GM19351 (cell line): ENCODE measurements around the gene FBF1.
A peak's percentile ranks its signal among the peaks of the same experiment; 100 is the strongest.
"Not testable (repeated sequence)": the region's sequence is repeated elsewhere in the genome, so short reads cannot be mapped to it uniquely, and the experiment has no call there.

ENCODE experiments used
- ATAC-seq: cut with Tn5 transposase; IDR thresholded peaks from one replicate; pipeline ENCODE4 v1.9.1; 2021; ENCODE audit warnings: mild to moderate bottlenecking, moderate library complexity; ENCODE audit not compliant: unreplicated experiment

FBF1 gene

GRCh38 chr17:75940727-75941441 is at the start of gene FBF1:
Gene FBF1 (minus strand): TSS chr17:75941042. CDS start chr17:75938149, 2,893 bp downstream.
- peak; percentile 96 for ATAC-seq

- no peak for ATAC-seq
Measured at GRCh38 chr17:75987041-75987440, 46.2 kb upstream of the FBF1 start.

GRCh38 chr17:75985986-75986385 is 45.1 kb upstream of the FBF1 start:
- ATAC-seq: no peak

- ATAC-seq: no peak
Measured at GRCh38 chr17:75983501-75984181, 42.8 kb upstream of the FBF1 start.

- ATAC-seq: no peak
Measured at GRCh38 chr17:75981019-75981615, 40.3 kb upstream of the FBF1 start.

GRCh38 chr17:75980188-75981018 is 39.6 kb upstream of the FBF1 start:
- no peak for ATAC-seq

- peak; percentile 17 for ATAC-seq
Measured at GRCh38 chr17:75979705-75980187, 38.9 kb upstream of the FBF1 start.

GRCh38 chr17:75978938-75979704 is 38.3 kb upstream of the FBF1 start, which contains the start of the genes ACOX1 and TEN1:
Gene ACOX1 (minus strand): TSS chr17:75979166. CDS start chr17:75979073, 93 bp downstream.
Gene TEN1 (plus strand): TSS chr17:75979240. CDS start chr17:75986193, 6,953 bp downstream.
- peak; percentile 89 for ATAC-seq

- no peak for ATAC-seq
Measured at GRCh38 chr17:75976175-75976848, 35.5 kb upstream of the FBF1 start.

- ATAC-seq: no peak
Measured at GRCh38 chr17:75975757-75976174, 34.9 kb upstream of the FBF1 start.

- ATAC-seq: not testable (repeated sequence)
Measured at GRCh38 chr17:75975187-75975586, 34.3 kb upstream of the FBF1 start.

GRCh38 chr17:75970626-75971025 is 29.8 kb upstream of the FBF1 start:
- ATAC-seq: no peak

- ATAC-seq: no peak
Measured at GRCh38 chr17:75970011-75970523, 29.2 kb upstream of the FBF1 start.

- not testable (repeated sequence) for ATAC-seq
Measured at GRCh38 chr17:75969044-75969443, 28.2 kb upstream of the FBF1 start.

GRCh38 chr17:75965468-75965867 is 24.6 kb upstream of the FBF1 start:
- ATAC-seq: no peak

GRCh38 chr17:75959839-75960511 is 19.1 kb upstream of the FBF1 start:
- no peak for ATAC-seq

- no peak for ATAC-seq
Measured at GRCh38 chr17:75959051-75959838, 18.4 kb upstream of the FBF1 start.
